GM19035 (cell line): ENCODE measurements around the gene SMTN.
"Not testable (repeated sequence)": the region's sequence is repeated elsewhere in the genome, so short reads cannot be mapped to it uniquely, and the experiment has no call there.

Experiments used
- ATAC-seq: cut with Tn5 transposase; IDR thresholded peaks from one replicate; pipeline ENCODE4 v1.9.1; 2021; ENCODE audit not compliant: unreplicated experiment

The SMTN gene

DNA sequence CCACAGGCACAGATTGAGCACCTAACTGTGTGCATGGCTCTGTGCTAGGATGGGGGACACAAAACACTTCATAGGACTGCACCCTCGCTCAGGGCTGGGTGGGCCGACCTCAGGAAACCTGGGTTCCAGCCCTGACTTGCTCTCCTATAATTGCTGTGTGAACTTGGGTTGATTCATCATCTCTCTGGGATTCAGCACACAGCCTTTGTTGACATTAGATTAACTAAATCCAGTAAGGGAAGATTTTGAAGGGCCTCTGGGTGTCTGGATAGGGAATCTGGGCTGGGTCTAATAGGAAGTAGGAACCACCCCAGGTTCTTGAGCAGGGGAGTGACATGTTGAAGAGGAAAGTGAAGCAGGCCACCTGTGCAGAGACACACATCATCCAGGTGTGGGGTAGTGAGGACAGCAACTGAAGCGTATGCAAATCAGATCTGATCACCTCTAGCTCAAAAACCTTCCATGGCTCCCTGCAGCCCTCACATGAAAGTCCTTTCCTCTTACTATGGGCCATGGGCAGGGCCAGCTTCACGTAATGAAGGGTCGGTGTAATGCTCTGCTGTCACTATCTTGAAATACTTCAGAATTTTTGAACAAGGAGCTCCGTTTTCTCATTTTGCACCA lies 11.3 kb upstream of the SMTN start:
- ATAC-seq, result not testable (repeated sequence)

DNA sequence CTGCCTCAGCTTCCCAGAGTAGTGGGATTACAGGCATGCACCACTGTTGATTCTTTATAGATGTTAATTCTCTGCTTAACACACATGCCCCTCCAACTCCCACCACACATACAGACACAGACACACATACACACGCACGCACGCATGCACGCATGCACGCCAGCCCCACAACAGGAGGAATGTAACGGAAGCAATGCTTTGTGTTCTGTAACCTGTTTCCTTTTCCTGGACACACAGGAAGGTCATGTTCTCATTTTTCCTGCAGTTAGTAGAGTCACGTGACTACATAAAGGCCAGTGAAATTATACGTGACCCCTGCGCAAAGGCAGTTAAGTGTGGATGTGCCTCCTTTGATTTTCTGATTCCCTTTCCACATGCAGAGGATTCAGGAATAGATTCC lies 8.0 kb upstream of the SMTN start:
- ATAC-seq, result not testable (repeated sequence)

DNA sequence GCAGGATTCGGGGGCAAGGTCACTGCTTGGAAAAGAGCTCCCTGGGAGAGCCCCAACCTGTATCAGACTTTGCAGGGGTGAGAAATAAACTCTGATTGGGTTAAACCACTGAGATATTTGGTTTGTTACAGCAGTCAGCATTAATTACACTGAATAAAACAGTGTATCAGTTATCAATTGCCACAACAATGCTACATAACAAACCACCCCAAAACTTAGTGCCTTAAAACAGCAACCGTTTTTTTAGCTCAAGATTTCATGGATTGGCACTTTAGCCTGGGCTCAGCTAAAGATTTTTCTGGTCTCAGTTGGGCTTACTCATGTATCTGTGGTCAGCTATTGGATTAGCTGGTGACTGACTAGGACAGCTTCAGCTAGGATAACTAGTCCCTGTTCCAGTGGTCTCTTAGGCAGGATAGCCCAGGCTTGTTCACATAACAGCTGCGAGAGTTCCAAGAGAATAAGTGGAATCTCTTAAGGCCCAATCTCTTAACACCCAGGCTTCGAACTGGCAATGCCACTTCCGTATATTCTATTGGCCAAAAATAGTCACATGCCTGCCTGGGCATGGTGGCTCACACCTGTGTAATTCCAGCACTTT lies 7.5 kb upstream of the SMTN start:
- ATAC-seq, result not testable (repeated sequence)

DNA sequence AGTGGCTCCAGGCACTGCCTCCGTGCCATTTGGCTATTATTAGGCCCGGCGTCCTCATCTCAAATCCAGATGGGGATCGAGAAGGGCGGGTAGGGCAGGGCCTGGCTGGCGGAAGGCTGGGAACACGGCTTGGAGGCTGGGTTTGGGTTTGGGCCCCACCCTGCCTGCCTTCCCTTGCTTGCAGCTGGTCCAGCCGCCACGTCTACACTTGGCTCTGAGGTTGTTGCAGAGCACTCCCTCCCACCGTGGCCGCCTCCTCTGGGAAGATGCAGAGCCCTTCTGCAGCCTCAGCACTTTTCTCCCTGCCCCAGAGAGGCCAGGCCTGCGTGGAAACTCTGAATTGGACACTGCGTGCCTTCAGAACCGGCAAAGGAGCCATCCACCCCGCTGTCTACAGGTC lies 5.2 kb upstream of the SMTN start:
- no peak for ATAC-seq

DNA sequence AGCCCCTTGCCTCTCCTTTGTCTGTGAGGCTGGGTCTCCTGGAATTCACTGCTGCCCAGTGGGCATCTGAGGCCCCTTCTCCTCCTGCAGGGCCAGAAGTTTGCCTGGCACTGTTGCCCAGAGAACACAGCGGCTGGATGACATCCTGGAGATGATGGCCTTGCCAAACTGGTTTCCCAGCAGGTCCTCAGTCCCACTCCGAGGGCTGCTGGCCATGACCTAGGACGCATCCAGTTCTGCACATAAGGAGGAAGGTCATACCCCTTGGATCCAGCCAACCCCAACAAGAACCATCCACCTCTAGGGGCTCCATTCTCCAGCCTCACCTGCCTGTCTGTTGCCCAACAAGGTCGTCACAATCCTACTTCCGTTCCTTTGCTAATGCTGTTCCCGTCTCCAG lies 3.4 kb upstream of the SMTN start:
- ATAC-seq, result no peak

DNA sequence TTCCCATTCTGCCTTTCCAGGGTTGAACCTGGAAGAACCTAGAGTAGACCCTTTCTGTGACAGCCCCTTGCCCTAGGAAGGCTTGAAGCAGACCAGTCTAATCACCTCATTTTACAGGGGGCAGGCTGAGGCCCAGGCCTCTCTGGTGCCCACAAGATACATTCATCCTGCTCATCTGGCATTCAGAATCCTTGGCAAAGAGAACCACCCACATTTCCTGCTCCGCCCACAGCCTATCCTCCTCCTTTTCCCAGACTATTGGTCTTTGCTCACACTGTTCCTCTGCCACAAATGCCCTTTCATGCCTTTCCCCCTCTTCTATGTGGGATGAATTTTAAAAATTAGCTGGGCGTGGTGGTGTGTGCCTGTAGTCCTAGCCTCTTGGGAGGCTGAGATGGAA lies 2.7 kb upstream of the SMTN start:
- not testable (repeated sequence) for ATAC-seq

DNA sequence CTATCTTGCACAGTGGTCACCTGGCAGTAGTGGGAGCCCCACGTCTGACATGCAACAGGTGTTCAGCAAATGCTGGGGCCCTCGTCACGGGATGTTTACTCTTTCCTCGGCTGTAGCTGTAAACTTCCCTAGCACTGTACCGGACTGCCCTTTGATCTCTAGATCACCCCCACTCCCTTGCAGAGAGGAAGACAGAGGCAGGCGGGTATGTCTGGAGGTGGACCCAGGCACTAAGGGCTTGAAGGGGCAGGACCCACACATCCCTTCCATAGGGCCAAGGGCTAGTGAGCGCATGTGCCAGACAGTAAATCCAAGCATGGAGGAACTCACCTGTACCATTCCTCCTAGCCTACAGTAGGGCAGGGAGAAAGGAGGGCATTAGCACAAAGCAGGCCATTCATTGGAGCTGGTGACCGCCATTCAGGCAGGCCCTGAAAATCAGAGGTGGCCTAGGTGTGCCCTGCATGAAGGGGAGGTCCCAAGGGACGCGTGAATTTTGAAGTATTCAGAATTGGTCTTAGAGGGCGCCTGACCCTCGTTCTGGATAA lies 1.9 kb upstream of the SMTN start:
- ATAC-seq, result no peak

DNA sequence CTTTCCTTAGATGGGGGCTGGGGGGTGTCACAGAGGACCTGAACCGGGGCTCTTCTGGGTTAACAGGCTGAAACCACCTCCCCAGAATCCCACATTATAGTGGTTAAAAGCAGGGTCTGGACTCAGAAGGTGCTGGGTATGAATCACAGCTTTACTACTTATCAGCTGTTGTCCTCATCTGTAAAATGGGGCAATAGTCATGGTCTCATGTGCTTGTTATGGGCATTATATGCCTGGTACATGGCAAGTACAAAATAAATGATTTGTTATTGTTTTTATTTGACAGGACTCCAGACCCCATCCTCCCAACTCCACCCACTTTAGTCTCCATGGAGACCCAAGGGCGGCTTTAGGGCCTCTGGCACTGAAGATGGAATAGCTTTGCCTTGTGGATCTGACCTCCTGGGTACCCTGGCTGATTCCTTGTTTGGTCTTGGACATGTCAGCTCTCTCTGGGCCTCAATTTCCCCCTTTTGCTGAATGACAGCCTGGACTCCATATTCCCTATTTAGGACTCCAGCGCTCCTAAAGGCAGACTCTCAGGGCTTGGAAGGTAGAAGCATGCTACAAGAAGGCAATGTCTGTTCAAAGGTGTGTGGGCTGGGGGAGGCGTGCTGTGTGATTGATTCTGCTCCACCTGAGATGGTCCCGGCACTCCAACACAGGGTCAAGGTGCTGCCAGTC lies 812 bp upstream of the SMTN start:
- ATAC-seq, result no peak

DNA sequence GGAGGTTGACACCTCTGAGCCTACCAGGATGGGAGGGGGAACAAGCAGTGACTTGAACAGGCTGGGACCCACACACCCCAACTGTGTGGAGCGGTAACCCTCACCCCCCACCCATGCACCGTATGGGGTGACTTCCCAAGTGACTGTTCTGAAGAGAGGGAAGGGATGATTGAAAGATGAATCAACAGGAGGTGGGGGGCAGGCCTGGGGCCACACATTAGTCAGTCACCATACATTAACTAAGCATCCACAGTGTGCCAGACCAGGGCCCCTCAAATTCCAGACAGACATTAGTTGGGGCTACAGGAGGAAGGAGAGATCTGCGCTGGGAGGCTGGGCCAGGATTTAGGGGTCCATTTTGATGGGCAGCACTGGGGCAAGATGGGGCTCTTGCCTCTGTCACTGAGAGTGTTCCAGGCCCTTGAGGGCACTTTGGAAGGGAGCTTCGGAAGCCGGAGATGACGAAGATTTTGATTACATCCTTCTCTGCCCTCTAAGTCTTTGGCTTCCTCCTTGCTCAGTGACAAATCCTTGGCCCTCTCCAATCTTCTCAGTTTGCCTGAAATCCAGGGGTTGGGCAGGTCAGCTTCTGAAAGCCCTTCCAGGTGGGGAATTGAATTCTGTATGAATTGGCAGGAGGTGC lies 966 bp downstream of the SMTN start:
- ATAC-seq, result no peak

DNA sequence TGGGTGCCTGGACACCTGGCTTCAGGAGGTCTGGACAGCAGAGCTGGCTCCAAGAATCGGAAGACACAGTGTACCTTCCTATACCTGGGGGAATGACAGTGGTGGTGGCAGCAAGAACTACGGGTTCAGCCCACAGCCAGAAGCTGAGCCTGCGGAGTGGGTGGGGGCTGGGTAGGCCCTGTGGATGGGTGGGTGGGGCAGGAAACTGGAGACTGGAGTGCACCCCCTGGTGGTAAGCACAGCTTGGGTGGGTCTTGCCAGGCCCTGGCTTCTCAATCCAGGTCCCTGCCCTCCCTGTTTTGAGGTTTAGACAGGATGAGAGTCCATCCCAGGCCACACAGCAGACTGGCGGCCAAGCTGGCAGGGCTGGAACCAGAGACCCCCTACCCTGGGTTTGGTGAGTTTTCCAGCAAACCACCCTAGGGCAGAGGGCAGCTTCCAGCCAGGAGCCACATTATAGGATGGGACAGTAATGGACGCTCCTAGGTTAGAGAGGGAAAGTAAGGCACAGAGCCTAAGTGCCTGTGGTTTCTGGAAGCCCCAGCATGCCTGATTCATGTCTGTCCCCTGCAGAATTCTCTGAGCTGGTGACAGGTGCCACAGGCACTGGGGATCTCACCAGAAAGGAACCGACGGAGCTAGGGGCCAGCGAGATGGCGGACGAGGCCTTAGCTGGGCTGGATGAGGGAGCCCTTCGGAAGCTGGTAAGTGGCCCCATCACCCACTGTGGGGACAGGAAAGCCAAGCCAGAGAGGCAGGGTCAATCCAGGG lies 1.7 kb downstream of the SMTN start:
- no peak for ATAC-seq

DNA sequence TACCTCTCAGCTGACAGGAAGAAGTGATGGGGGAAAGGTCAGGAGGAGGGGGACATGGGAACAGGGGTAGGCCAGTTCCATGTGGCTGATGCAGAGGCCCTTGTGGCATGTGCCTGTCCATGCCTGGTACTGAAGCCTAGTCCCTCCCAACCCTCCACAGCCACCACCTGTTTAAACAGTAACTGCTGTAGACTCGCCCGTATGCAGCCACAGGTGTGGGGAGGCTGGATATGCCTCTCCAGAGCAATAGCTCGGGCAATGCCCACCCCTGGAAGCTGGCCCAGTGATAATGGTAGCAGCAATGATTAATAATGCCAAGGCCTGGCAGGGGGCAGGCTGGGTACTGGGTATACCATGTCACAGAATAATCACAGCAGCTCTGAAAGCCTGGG lies 2.3 kb downstream of the SMTN start:
- ATAC-seq, result no peak

DNA sequence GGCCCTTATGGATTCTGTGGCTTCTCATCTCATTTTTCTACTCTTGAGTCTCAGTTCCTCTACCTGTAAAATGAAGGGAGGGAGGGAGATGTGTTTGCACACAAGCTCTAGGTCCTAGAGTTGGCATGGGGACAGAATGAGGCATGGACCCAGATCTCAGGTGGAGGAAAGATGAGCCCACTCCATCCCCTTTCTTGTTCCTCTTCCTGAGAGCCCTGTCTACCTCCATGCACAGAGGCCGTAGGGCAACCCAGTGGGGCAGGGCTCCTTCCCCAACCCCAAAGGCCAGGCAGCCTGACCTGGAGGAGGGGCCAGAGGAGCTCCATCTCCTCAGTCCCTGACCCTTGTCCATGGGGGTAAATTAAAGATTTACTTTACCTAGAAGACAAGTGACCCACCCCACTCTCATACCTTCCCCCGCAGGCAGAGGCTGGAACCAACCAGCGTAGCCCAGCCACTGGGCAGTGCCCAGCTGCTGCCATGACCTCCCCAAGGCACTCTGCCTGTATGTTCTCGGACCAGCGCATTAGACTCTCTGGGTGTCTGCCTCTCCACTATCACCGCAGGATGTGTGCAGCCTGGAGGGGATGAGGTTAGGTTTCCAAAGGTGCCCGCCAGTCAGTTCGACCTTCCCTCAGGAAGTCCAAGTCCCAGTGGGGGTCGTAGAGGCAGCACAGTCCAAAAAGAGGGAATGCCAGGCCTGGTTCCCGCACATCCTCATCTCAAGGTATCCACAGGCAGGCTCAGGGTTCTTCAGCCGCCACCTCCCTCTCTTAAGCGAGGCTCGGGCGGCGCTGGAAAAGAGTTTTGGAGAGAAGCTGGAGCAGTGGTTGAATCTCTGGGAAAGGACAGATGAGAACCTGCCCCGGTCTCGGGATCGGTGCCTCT lies 3.0 kb downstream of the SMTN start:
- ATAC-seq, result no peak

DNA sequence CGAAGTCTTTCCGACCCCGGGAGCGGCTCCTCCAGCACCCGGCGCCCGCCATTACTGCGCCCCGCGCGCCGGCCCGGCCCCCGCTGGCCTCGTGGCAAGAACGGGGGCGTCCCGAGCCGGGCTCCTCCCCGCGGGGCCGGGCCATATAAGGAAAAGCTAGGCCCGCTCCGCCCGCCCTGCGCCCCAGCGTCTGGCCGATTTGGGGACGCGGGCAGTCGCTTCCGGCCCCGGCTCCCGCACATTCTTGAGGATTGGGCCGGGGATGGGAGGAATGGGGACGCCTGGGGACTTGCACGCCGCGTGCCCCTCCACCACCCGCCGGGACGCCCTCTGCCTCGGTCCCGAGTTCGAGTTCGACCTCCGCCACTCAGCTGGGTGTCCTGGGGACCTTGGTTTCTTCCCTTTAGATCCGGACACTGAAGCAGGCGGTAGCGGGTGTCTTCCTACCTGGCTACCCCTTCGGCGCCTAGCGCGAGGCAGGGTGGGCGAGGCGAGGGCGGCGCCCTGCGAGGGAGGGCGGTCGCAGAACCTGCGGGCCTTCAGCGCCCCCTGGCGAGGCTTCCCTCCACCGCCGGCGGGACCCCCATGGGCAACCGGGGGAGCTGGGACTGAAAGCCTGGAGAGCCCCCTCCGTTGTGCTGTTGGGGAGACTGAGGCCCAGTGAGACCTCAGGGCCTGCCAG lies 3.8 kb downstream of the SMTN start:
- peak; percentile 59 for ATAC-seq

DNA sequence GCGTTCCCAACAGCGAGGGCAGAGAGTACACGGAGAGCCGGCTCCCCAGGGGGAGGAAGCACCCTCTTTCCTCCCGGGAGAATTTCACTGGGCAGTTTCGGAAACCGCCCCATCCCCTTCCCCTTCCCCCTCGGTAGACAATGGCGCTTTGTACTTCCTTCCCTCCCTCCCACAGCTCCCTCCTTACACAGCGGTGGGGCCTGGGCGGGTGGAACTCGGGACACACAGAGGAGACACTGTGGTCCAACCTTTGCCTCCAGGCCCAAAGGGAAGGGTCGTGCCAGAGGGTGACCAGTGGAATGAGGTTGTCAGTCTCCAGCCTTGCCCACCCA lies 4.3 kb downstream of the SMTN start:
- no peak for ATAC-seq

DNA sequence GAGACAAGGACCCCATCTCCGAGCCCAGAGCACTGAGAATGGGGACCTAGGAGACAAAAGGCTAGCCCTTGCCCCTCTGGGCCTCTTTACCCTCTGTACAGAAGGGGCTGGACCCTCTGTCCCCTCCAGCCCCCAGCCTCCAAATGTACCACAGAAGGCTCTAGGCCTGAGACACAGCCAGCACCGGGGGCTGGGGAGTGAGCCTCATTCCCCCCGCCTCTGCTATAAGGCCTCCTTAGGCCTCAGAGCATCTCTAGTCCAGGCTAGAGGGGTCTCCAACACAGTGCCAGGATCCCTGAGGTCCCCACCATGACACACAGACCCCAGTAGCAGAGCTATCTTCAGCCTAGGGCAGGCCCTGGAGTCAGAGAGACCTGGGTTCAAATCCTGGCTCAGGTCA lies 4.8 kb downstream of the SMTN start:
- no peak for ATAC-seq

DNA sequence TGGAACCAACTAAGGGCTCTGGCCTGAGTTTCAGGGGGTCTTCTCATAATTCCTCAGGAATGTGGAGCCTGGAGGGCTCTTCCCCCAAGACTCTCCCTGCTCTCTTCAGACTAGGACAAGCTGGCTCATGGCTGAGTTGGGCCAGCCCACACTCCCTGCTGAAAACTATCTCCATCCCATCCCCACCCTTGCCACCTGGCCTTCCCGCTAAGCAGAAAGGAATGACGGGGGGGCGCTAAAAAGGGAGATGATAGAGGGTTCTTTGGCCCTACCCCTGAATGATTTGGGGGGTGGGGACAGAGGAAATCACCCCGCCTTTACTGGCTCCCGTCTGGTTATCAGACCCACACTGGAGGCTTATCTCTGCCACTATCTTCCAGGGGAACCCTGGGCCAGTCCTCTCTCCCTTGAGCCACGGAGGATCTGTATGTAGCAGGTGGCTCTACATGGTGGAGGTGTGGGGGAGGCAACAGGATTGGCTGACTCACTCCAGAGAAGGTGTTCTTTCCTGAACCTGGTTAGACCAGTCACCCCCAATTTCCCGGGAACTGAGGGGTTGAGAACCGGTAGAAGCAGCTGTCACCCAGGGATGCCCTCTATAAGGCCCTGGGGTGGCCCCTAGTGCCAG lies 5.7 kb downstream of the SMTN start:
- no peak for ATAC-seq

DNA sequence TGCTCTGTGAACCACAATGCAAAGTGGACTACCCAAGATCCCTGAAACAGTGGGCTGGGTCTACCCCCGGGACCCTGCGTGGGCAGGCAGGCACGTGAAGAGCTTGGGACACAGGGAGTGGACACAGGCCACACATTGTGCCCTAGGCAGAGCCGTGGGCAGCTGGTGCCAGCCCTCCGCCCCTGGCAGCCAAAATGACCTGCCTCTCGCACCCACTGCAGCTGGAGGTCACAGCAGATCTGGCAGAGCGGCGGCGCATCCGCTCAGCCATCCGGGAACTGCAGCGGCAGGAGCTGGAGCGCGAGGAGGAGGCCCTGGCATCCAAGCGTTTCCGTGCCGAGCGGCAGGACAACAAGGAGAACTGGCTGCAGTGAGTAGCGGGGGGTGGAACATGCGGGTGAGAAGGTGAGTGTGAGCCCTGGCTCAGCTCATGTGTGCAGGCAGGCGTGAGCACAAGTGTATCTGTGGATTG lies 6.7 kb downstream of the SMTN start:
- no peak for ATAC-seq

DNA sequence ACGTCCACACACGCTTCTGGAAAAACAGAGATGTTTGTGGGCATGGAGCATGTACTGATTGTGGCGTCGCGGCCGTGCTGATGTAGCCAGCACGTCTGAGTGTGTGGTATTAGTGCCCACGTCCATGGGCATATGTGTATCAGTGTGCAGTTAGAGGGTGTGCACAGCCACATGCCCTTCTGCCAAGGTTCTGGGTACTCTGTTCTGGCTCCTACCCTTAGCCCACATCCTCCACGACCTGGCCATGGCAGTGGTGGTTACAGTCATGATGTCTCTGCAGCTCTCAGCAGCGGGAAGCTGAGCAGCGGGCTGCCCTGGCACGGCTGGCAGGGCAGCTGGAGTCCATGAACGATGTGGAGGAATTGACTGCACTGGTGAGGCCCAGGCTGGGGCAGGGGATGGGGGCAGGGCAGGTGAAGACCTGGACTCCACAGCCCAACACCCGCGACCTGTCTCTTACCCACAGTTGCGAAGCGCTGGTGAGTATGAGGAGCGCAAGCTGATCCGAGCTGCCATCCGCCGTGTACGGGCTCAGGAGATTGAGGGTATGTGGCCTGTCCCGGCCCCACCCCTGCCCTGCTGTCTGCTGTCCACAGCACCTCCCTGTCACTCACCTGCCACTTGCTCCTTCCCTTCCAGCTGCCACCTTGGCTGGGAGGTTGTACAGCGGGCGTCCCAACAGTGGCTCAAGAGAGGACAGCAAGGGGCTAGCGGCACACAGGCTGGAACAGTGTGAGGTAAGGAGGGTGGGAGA lies 7.3 kb downstream of the SMTN start:
- ATAC-seq, result no peak
